UCSD-AML1 (cell line): Measurements from ENCODE around the gene KIF23.
"Not testable (repeated sequence)": the region's sequence is repeated elsewhere in the genome, so short reads cannot be mapped to it uniquely, and the experiment has no call there.

Experiments used
- DNase-seq: peaks from one replicate; lab custom pipeline; 2025; ENCODE audit not compliant: unreplicated experiment; lab: John Stamatoyannopoulos, UW

KIF23 gene

GRCh38 chr15:69413822-69414700 is at the start of gene KIF23:
KIF23 (plus strand) TSS chr15:69414349; CDS start chr15:69414466, 117 bp downstream.
- DNase-seq: peak; percentile 90

- DNase-seq: no peak
Measured at GRCh38 chr15:69367236-69367635, 46.9 kb upstream of the KIF23 start.

- no peak for DNase-seq
Measured at GRCh38 chr15:69369631-69370030, 44.5 kb upstream of the KIF23 start.

GRCh38 chr15:69373406-69373805 is 40.7 kb upstream of the KIF23 start:
- DNase-seq: no peak

- DNase-seq: no peak
Measured at GRCh38 chr15:69375151-69375790, 38.9 kb upstream of the KIF23 start.

- DNase-seq: no peak
Measured at GRCh38 chr15:69377216-69377970, 36.8 kb upstream of the KIF23 start.

GRCh38 chr15:69380100-69380725 is 33.9 kb upstream of the KIF23 start:
- DNase-seq: no peak

- no peak for DNase-seq
Measured at GRCh38 chr15:69380726-69381105, 33.4 kb upstream of the KIF23 start.

GRCh38 chr15:69382176-69382575 is 32.0 kb upstream of the KIF23 start:
- not testable (repeated sequence) for DNase-seq

GRCh38 chr15:69384066-69384465 is 30.1 kb upstream of the KIF23 start:
- DNase-seq: not testable (repeated sequence)

- no peak for DNase-seq
Measured at GRCh38 chr15:69384626-69385598, 29.2 kb upstream of the KIF23 start.

GRCh38 chr15:69385831-69386230 is 28.3 kb upstream of the KIF23 start:
- DNase-seq: no peak

GRCh38 chr15:69386284-69386683 is 27.9 kb upstream of the KIF23 start:
- no peak for DNase-seq

- DNase-seq: no peak
Measured at GRCh38 chr15:69388260-69388705, 25.9 kb upstream of the KIF23 start.

GRCh38 chr15:69389426-69389825 is 24.7 kb upstream of the KIF23 start:
- no peak for DNase-seq

GRCh38 chr15:69390575-69390974 is 23.6 kb upstream of the KIF23 start:
- no peak for DNase-seq

- no peak for DNase-seq
Measured at GRCh38 chr15:69391046-69391757, 22.9 kb upstream of the KIF23 start.

GRCh38 chr15:69392352-69392751 is 21.8 kb upstream of the KIF23 start:
- no peak for DNase-seq

GRCh38 chr15:69393831-69394491 is 20.2 kb upstream of the KIF23 start:
- no peak for DNase-seq
